AG09319 (cell line): ENCODE measurements around the gene SKI.
A peak's percentile ranks its signal among the peaks of the same experiment; 100 is the strongest.

Experiments used
- DNase-seq: peaks from one replicate; pipeline ENCODE4 v3.0.0-alpha.2; 2010; ENCODE audit warnings: low read depth; ENCODE audit errors: extremely low read depth
- CTCF ChIP-seq: IDR thresholded peaks from 2 replicates; pipeline ENCODE4 v1.5.1; 2011; ENCODE audit warnings: low read depth, mild to moderate bottlenecking, inconsistent platforms, low read length, moderate library complexity

Gene SKI

GRCh38 chr1:2202008-2202575, 26.0 kb upstream of the SKI start:
- TF ChIP-seq CTCF: no peak
- DNase-seq: no peak

GRCh38 chr1:2202843-2203601, 25.1 kb upstream of the SKI start:
- TF ChIP-seq CTCF: no peak
- no peak for DNase-seq

- no peak for TF ChIP-seq CTCF
- DNase-seq: no peak
Measured at GRCh38 chr1:2203671-2204414, 24.3 kb upstream of the SKI start.

- TF ChIP-seq CTCF: no peak
- no peak for DNase-seq
Measured at GRCh38 chr1:2204415-2205190, 23.5 kb upstream of the SKI start.

- DNase-seq: peak; percentile 92
- TF ChIP-seq CTCF: no peak
Measured at GRCh38 chr1:2205191-2205952, 22.7 kb upstream of the SKI start.

GRCh38 chr1:2206813-2207487, 21.2 kb upstream of the SKI start:
- no peak for DNase-seq

More at GRCh38 chr1:2206813-2207487, 21.2 kb upstream of the SKI start:
- TF ChIP-seq CTCF: no peak
